ENCODE measurements around the gene SHBG. TPM values are rescaled to one million over a fixed set of nuclear protein-coding genes. Genes with fewer than 3 reads are reported as not detected.

Gene SHBG
- total and polyA plus RNA-seq, 11 donors = 0.28 to 1.1 (median 0.65) TPM; not detected in 4

GRCh38 chr17:7654832-7655540 lies 25.1 kb downstream of the SHBG start:
- 71 to 80% (median 77%) methylated on average over 16 of the region's 16 CpGs for WGBS, 4 donors
- Histone ChIP-seq H3K36me3 (no peaks in the 10 kb centered on the region), H3K9me3 (no peaks in the 10 kb centered on the region), H3K4me3 (no peak overlapping the region), H3K27me3 (peaks cover 0 to 27% (median 13%) of the 10 kb centered on the region in 9 donors), H3K4me1 (peaks cover 0 to 35% (median 18%) of the 10 kb centered on the region in 12 donors), H3K27ac (no peak overlapping the region)
- TF ChIP-seq CTCF (IDR thresholded peaks at IDR 0.05) (no peak), POLR2A (IDR thresholded peaks at IDR 0.05) (no peak)
- no peak for ATAC-seq
- intact Hi-C loops (cut with DNase I) = loop anchor here in 1 of 10 donors (5.0 kb wide), 1 partner anchor 32 kb away; the partner anchor contains the start of genes TP53 and WRAP53
- DNase-seq = no peak

- intact Hi-C loops (cut with DNase I) = no loop called here
- WGBS, 4 donors = 89 to 90% (median 89%) methylated on average over 17 of the region's 17 CpGs
- no peak for TF ChIP-seq CTCF (IDR thresholded peaks at IDR 0.05)
- no peak for TF ChIP-seq POLR2A (IDR thresholded peaks at IDR 0.05)
- H3K9me3 ChIP-seq = no peaks in the 10 kb centered on the region
- peaks cover 0 to 30% (median 13%) of the 10 kb centered on the region in 12 donors for H3K4me1 ChIP-seq
- no peak overlapping the region for H3K4me3 ChIP-seq
- no peaks in the 10 kb centered on the region for H3K36me3 ChIP-seq
- no peak for ATAC-seq
- no peak overlapping the region for H3K27ac ChIP-seq
- no peak for DNase-seq
- peaks cover 0 to 22% (median 9%) of the 10 kb centered on the region in 9 donors for H3K27me3 ChIP-seq
Measured at GRCh38 chr17:7655541-7655840, 25.6 kb downstream of the SHBG start.

- intact Hi-C loops (cut with DNase I) = no loop called here
- no peaks in the 10 kb centered on the region for H3K36me3 ChIP-seq
- H3K27ac ChIP-seq = peak overlapping the region in 6 of 12 donors; percentile 9 to 47 (median 34)
- WGBS, 4 donors = 28 to 35% (median 31%) methylated on average over 10 of the region's 10 CpGs
- H3K4me1 ChIP-seq = peaks cover 0 to 15% (median 3%) of the 10 kb centered on the region in 12 donors
- TF ChIP-seq CTCF (IDR thresholded peaks at IDR 0.05) (no peak), POLR2A (IDR thresholded peaks at IDR 0.05) (no peak)
- peak; percentile 65 to 80 (median 80) for DNase-seq
- H3K4me3 ChIP-seq = no peak overlapping the region
- ATAC-seq = peak; percentile 50 to 74 (median 66)
- peaks cover 0 to 6% (median 0%) of the 10 kb centered on the region in 9 donors for H3K27me3 ChIP-seq
- H3K9me3 ChIP-seq = no peaks in the 10 kb centered on the region
Measured at GRCh38 chr17:7656958-7657609, 27.1 kb downstream of the SHBG start.

- Histone ChIP-seq H3K9me3 (peaks cover 0 to 2% (median 0%) of the 10 kb centered on the region in 12 donors), H3K4me1 (no peaks in the 10 kb centered on the region), H3K4me3 (no peak overlapping the region), H3K27ac (no peak overlapping the region), H3K36me3 (peaks cover 0 to 74% (median 69%) of the 10 kb centered on the region in 9 donors), H3K27me3 (no peaks in the 10 kb centered on the region)
- 71 to 88% (median 80%) methylated on average over 10 of the region's 10 CpGs for WGBS, 4 donors
- DNase-seq = no peak
- no peak for TF ChIP-seq POLR2A (IDR thresholded peaks at IDR 0.05)
- TF ChIP-seq CTCF (IDR thresholded peaks at IDR 0.05) = no peak
- intact Hi-C loops (cut with DNase I) = no loop called here
- ATAC-seq = no peak
Measured at GRCh38 chr17:7667656-7668406, 37.9 kb downstream of the SHBG start.
